HCEC 1CT (cell line): ENCODE results near the gene HOXC13.

Source experiments
- DNase-seq: peaks from one replicate; pipeline ENCODE4 v3.0.0-alpha.2; 2017

HOXC13 gene

DNA sequence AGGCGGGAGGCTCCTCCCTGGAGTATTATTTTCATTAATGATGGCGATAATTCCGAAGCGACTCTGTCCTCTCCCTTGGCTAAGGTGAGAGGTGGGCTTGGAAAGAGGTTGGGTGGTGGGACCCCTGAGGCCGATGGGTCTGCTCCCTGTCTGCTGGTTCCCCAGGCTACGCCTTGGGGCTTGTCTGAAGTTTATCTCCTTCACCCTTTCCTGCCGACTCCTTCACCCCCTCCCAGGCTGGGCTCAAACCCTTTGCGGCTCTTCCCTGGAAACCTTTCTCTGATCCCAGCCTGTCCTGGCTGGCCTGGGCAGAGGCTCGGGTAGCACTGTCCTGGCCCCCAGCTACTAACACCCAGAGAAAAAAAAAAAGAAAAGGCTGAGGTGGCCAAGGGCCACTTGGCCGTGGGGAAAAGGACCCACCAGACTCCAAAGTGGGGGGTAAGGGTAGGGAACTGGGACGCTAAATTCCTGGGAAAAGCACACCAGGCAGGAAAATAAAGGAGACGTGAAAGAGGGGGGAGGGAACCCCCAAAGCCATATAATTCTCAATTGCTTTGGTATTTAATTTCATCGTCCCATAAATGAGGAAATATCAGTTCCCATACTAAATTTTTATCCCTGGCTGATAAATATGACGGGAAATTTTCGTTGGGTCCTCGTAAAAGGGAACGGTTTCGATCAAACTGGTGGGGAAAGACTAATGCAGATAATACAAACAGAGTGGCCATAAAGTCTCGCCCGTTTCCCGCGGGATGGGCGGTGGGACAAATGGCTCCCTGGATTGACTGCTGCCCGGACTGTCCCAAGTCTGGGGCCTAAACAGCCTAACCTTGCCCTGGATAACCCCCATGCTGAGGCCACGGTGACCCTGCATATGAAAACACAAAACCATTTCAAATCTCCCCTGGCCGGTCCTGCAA, 44.3 kb downstream of the HOXC13 start:
- no peak for DNase-seq

DNA sequence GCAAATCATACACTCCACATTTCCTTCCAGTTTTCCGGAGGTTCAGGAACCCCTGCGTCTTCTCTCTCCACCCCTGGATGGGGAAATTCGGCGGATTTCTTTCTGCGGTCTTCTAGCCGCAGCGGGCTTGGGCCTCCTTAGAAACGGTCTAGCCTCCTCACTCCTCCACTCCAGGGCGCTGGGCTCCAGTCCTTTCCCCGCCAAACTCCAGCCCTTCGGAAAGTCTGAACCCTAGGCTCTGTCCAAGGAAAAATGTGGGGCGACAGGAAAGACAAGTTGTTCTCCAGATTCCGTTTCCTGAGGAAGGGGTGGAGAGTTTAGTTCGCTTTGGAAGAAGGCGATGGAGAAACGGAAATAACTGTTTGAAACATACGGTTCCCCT, 44.9 kb downstream of the HOXC13 start:
- DNase-seq, result no peak

DNA sequence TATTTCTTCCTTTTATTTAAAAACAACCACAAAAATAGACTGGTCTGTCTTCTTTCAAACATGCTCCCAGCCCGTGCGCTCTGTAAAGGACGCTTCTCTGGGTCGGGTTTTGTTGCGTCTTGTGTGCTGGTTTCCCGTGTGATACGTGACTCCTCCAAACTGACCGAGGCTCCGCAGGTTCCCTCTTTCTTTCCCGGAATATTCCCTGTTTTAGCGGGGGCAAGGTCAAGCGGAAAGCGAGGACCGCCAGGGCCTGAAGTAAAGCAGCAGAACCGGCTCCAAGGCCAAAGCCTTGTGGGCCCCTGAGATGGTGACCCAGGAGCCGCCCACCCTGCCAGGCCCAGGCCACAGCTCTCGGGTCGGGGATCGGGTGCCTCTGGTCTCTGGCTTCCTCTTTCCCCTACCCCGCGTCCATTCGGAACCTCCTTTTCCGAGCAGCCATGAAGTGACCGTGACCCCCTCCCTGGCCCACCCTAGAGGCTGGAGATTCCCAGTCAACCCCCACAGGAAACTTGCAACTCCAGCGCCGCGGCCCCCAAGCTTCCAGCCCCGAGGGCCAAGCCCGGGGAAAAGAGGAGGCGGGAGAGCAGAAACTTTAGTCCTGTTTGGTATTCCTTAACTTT, 45.4 kb downstream of the HOXC13 start:
- no peak for DNase-seq

DNA sequence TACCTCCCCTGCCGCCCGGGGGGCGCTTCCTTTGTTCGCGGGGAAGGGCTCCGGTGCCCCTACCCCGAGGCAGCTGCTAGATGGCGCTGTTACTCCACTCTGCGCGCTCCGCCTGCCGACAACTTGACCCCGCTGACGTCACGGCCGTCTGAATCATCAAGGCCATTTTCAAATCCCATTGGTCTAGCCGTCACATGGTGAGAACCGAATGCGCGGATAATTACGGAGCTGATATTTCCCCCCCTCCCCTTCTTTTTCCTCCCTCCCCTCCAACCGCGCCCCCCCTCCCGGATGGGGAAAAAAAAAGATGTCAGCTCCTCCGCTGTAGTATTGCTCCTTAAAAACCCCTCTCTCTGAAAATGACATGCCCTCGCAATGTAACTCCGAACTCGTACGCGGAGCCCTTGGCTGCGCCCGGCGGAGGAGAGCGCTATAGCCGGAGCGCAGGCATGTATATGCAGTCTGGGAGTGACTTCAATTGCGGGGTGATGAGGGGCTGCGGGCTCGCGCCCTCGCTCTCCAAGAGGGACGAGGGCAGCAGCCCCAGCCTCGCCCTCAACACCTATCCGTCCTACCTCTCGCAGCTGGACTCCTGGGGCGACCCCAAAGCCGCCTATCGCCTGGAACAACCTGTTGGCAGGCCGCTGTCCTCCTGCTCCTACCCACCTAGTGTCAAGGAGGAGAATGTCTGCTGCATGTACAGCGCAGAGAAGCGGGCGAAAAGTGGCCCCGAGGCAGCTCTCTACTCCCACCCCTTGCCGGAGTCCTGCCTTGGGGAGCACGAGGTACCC, 46.5 kb downstream of the HOXC13 start, which contains the start of gene HOXC10:
Gene HOXC10 (plus strand): TSS at position 246 of the 791 bp plus-strand sequence. CDS start 114 bp downstream, at position 360.
- DNase-seq, result peak; percentile 88

DNA sequence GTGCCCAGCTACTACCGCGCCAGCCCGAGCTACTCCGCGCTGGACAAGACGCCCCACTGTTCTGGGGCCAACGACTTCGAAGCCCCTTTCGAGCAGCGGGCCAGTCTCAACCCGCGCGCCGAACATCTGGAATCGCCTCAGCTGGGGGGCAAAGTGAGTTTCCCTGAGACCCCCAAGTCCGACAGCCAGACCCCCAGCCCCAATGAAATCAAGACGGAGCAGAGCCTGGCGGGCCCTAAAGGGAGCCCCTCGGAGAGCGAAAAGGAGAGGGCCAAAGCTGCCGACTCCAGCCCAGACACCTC, 47.0 kb downstream of the HOXC13 start:
- no peak for DNase-seq

DNA sequence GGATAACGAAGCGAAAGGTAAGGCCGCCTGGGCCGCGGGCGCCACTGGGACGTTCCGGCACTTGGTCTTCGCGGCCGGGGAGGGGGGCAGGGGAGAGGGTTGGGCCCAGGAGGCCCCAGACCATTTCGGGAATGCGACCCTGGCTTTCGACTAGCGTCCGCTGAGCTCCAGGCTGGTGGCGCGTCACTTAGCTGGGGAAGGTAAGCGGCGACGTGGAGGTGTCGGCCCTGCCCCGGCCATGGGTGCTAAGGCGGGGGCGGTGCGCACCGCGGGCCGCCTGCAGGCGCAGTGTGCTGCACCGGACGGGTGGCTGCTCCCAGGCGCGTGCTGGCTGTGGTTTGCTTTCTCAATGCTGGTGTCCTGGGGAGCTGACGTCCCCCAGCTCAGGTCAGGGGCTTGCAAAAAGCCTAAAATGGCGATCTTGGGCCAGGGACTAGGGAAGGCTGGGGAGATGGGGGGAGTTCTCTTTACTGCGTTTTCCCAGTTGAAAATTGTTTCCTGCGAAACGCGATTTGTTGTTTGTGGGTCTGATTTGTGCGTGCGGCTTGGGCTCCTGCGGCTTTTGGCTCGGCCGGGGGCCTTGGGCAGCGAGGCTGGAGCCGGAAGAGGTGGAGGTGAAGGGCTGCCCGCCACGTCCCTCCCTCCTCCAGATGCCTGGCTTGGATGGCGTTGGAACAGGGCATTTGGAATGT, 47.5 kb downstream of the HOXC13 start:
- no peak for DNase-seq

DNA sequence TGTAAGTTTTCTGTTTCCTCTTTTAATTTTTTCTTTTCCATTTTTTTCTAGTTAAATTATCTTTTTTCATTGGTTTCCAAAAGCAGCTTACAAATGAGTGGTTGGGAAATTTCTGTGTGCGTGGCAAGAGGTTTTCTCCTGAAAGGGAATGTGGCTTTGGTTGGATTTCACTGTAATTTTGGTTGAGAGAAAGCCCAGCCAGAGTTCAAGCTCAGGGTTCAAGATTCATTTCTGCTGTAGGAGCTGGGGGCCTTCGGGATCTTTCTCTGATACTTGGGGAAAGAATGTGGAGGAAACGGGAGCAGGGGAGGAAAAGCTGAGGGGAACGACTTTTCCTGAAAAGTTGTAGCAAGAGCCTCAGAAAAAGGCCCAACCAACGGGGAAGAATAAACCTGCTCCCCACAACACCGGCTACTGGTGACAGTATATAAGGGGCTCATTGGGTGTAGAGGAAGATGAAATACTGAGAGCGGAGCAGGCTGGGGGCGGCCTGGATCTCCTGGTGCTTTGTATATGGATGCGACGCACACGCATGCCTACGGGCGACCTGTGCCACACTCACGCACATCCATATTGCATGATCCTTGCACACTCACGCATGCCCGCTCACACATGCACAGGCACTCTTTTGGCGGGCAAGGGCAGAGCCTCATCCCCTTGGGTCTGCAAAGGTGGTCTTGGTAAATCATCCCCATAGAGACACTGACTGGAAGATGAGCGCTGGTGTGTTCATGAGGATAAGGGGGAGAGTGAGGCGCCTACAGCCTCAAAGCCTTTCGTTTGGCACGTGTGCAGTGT, 48.3 kb downstream of the HOXC13 start:
- DNase-seq, result no peak

DNA sequence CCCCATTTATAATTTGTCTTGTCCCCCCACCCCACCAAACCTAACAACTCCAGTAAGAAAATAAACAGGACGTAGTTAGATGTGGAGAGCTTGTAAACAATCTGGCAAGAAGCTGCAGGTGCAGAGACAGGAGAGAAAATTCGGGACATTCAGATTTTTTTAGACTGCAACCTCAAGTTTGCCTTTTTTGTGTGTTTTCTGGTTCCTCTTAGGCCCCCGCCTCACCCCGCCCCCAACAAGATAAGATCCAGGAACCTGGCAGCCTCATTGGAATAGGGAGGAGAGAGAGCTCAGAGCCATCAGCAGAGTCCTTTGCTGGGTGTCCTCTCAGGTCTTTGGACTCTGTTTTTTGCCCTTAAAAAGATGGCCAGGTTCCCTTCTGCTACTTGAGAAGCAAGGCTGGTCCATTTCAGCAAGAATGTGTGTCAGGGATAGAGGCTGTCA, 49.2 kb downstream of the HOXC13 start:
- DNase-seq, result no peak

DNA sequence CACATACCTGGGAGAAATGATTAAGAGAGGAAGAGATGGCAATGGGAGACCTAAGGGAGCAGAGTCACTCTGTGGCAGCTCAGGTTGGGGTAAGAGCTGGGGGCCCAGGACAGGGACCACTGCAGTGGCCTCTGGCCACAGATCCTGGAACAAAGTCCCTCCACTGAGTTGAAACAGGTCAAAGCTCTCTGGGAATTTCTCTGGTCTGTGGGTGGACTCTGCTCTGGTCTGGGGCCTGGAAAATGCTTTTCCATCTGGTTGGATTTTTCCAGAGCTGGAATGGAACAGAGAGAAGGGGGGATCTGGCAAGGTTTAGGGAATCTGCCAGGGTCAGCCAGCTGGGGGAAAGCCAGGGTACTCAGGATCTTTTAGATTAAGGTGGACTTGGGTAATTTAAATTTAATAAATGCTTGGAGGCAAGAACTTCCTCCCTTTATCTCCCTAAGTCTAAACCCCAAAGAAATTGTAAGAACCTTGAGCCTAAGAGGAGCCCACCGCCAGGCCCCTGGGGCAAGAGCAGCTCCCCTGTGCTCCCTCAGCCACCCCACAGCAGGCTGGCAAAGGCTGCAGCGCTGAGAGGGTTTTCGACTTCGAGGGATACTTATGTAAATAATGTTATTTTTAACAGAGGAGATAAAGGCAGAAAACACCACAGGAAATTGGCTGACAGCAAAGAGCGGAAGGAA, 50.1 kb downstream of the HOXC13 start:
- DNase-seq, result no peak

DNA sequence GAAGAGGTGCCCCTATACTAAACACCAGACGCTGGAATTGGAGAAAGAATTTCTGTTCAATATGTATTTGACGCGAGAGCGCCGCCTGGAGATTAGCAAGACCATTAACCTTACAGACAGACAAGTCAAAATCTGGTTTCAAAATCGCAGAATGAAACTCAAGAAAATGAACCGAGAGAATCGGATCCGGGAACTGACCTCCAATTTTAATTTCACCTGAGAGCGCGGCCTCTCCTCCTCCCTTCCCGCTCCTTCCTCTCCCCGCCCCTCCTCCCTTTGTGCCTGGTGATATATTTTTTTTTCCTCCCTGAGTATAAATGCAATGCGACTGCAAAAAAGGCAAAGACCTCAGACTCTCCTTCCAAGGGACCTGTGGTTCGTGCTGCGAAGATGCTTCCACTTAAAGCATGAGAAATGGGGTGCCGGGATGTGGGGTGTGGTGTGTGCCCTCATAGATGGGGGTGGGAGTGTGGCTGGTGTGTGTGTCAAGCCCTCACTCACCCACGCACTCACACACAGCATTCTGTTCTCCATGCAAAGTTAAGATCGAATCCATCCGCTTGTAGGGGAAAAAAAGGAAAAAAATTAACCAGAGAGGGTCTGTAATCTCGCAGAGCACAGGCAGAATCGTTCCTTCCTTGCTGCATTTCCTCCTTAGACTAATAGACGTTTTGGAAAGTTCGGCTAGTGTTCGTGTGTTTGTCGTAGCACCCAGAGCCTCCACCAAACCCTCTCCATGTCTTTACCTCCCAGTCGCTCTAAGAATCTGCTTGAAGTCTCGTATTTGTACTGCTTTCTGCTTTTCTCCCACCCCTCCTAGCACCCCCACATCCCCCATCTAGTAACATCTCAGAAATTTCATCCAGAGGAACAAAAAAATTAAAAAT, 50.8 kb downstream of the HOXC13 start:
- DNase-seq, result peak; percentile 77

DNA sequence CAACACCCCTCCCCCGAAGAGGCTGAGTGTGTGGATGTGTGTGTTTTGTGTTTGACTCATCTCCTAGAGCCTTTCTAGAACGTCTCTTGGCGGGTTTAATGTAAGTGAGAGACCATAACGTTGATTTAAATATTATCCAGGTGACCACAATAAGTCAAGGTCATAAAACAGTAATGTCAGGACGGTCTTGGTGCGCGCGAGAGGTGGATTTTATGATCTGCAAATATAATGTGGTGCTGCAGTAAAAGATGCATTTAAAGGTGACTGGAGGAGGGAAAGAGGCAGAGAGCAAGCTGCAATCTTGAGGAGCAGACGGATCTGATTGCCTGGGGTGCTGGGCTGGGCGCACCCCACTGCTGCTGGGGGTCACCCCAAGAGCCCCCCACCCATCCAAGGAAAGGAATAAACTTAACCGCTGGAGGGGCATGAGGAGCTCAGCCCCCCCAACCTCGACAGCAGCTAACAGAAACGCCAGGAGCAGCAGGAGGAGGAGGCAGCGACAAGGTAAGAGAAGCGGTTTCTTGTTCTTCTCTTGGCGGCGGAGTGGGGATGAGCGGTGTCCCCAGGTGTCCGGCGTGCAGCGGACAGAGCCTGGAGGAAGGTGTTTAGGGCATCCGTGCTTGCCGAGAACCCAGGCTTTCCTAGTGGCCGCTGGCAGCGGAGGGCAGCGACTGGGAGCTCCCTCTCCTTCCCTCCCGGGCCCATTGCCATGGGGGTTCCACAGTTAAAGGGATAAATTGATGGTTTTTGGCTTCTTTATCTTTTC, 51.9 kb downstream of the HOXC13 start:
- DNase-seq, result no peak

DNA sequence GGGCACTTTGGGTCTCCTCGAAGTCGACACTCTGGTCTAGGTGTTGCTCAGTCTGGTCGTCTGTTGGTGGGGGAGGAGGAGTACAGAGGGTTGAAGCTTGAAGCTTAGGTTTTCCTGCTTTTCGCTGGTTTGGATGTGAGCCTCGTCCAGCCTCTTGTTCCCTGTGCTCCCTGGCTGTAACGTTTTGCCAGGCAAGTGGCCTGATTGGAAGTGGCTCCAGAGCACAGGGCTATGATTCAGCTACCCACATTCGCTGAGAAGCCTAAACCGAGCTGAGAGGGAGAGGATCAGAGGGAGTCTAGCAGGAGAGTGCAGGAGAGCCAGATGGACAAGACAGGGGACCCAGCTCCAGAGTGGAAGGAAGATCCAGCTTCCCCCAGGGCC, 52.4 kb downstream of the HOXC13 start:
- peak; percentile 63 for DNase-seq

DNA sequence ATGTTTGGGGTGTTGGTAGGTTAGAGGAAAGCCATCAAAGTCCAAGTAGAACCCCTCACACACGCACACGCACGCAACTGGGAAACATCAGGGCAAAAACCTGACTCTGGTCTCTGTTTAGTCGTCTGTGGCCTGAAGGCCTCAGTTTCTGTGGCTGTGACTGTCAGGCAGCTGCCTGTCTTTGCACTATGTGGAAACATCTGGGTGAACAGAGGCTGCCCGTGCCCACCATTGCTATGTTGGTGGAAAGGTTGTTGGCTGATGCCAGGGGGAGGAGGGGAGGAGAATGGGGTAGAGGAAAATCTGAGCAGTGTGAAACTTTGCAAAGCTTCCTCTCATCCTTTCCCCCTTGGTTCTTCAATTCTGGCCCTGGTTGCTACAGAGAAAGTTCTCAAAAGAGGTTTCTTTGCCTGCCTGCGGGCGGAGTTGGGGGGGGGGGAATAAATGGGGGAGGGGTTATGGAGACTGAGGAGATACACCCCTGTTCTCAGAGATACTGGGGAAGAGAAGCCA, 53.8 kb downstream of the HOXC13 start:
- no peak for DNase-seq

DNA sequence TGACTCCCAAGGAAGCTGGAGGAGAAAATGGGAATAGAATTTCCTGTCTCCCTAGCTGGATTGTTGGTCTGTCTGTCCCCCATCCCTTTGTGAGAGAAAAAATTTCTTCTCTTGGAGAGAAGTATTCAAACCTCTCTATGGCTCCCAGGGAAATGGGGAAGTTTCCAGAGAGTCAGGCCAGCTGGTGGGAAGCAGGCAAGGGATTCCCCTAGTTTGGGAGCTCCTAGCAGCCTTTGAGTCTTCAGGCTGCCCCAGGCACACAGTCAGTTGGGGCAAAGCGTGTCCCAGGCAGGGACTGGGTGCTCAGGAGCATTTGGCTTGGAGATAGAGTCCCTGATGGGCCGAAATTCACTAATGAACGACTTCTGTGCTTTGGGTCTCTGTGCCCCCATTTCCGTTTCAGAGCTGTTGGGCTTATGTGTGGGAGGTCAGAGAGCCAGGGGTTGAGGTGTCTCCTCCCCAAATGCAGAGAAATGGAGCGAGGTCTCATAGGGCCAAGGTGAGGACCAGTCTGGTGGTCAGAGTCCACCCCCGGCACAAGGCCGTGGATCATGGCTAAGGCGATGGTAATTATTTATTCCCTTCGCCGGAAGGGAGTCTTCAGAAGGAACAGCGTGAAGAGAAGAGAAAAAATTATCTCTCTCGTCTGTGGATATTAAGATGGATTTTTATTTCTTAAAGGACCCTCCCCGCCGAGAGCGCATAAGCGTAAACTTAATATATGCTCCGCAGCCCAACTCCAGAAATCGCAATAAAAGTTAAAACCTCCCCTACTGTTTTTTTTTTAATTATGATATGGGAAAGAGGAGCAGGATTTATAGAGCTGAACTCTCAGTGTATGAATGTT, 54.8 kb downstream of the HOXC13 start:
- no peak for DNase-seq

DNA sequence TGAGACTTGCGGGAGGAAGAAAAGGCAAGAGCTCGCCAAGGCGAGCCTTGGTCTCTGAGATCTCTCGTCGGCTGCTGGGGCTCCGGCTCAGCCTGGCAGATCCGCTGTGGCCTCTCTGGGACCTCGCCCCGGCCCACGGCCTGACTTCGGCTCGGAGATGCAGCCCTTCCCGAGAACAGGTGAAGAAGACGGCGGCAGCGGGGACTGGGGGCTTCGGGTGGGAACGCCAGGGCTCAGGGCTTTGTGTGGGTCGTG, 55.3 kb downstream of the HOXC13 start:
- DNase-seq, result no peak

DNA sequence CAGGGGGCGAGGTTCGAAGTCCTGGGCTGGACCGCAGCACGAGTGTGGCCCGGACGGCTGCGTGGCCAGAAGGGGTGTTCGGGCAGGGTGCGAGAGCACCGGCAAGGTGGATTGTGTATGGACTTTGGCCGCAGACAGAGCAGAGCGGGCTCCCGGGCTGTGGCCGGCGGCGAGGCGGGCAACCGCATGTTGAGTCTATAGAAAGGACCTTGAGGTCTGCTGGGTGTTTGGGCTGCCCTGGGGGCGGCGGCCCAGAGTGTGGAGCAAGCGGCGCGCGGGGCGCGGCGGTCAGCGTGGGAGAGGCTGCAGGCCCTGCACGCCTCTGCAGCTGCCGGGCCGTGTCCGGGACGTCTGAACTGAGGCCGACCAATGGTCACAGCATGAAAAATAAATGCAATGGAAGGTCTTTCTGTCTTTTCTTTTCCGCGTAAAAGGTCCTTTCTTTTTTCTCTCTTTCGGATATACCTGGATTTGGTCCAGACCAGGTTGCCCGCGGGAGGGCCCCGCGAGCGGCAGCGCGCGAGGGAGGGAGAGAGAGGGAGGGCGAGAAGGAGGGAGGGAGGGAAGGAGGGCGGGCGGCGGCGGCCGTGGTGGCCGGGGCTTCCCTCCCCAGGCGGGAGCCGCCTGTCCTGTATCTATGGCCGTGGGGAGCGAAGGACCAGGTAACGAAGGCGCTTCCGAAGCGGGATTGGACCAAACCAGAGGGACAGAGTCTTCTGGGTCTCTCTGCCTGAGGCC, 55.8 kb downstream of the HOXC13 start:
- DNase-seq, result no peak

DNA sequence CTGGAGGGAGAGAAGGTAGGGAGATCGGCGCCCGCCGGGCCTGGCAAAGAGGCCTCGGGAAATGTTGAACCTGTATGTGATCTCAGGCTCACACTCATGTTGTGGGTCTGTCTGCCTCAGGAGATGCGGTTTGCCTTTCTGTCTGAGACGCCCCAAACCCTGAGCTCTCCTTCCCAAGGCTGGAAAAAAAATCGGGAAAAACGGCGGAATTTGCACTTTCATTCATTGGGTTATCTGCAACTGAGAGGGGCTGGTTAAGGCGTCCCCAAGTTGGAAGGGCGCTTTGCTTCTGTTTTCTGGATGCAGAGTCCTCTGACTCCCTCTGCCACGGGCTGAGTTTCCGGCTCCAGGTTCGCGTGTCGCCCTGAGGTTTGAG, 56.4 kb downstream of the HOXC13 start:
- no peak for DNase-seq
